Lower leg skin (tissue), 3 donors: ENCODE results near the gene HYAL2.

Experiments
- CTCF ChIP-seq, 3 donors: fragments of 450-650 bp; IDR thresholded peaks; one replicate each; pipeline ENCODE4 v1.5.1; 2016; ENCODE audit warnings: antibody characterized with exemption in 3 of 3, mild to moderate bottlenecking in 3 of 3, moderate library complexity in 2 of 3
- POLR2A ChIP-seq, 2 donors: fragments of 450-650 bp; IDR thresholded peaks; one replicate each; pipeline ENCODE4 v1.6.1; 2016 to 2017; ENCODE audit warnings: antibody characterized with exemption in 2 of 2, mild to moderate bottlenecking in 1 of 2, moderate library complexity in 1 of 2

- TF ChIP-seq POLR2A (IDR thresholded peaks at IDR 0.05) (no peak), CTCF (IDR thresholded peaks at IDR 0.05) (no peak)
Measured at GRCh38 chr3:50297896-50298725, 24.4 kb downstream of the HYAL2 start.
